HG03521 (cell line): ENCODE results near the gene NIPAL4.

Source experiments
- ATAC-seq: cut with Tn5 transposase; IDR thresholded peaks from one replicate; pipeline ENCODE4 v1.9.1; 2021; ENCODE audit warnings: mild to moderate bottlenecking, moderate library complexity; ENCODE audit not compliant: unreplicated experiment

Gene NIPAL4

GRCh38 chr5:157460921-157461792 is 1.1 kb downstream of the NIPAL4 start:
- ATAC-seq, result no peak

GRCh38 chr5:157463081-157463480 is 3.1 kb downstream of the NIPAL4 start:
- ATAC-seq, result no peak

GRCh38 chr5:157463621-157464518 is 3.9 kb downstream of the NIPAL4 start:
- no peak for ATAC-seq

- peak; percentile 84 for ATAC-seq
These were observed 4.6 kb downstream of the NIPAL4 start for GRCh38 chr5:157464519-157465171.

- ATAC-seq, result no peak
These were observed 8.4 kb downstream of the NIPAL4 start for GRCh38 chr5:157468293-157468965.

GRCh38 chr5:157469073-157469472 is 9.1 kb downstream of the NIPAL4 start:
- ATAC-seq, result no peak

GRCh38 chr5:157469687-157470086 is 9.7 kb downstream of the NIPAL4 start:
- no peak for ATAC-seq

GRCh38 chr5:157470631-157471030 is 10.6 kb downstream of the NIPAL4 start:
- ATAC-seq, result no peak

GRCh38 chr5:157471709-157472108 is 11.7 kb downstream of the NIPAL4 start:
- no peak for ATAC-seq

- no peak for ATAC-seq
These were observed 13.6 kb downstream of the NIPAL4 start for GRCh38 chr5:157473383-157474320.

- ATAC-seq, result no peak
These were observed 15.4 kb downstream of the NIPAL4 start for GRCh38 chr5:157475432-157475831.

- no peak for ATAC-seq
These were observed 16.8 kb downstream of the NIPAL4 start for GRCh38 chr5:157476702-157477408.

- ATAC-seq, result no peak
These were observed 17.9 kb downstream of the NIPAL4 start for GRCh38 chr5:157477814-157478494.

- ATAC-seq, result no peak
These were observed 18.7 kb downstream of the NIPAL4 start for GRCh38 chr5:157478726-157479125.

GRCh38 chr5:157479166-157479565 is 19.2 kb downstream of the NIPAL4 start:
- no peak for ATAC-seq

- ATAC-seq, result no peak
These were observed 19.8 kb downstream of the NIPAL4 start for GRCh38 chr5:157479612-157480510.

GRCh38 chr5:157481265-157481664 is 21.3 kb downstream of the NIPAL4 start:
- no peak for ATAC-seq
